NCI-H524 treated with DMSO at 0.1 percent for 48 hours (cell line): ENCODE data around the gene CEP250.

Source experiments
- DNase-seq: peaks from one replicate; lab custom pipeline; 2025; lab: John Stamatoyannopoulos, UW

CEP250 gene

DNA sequence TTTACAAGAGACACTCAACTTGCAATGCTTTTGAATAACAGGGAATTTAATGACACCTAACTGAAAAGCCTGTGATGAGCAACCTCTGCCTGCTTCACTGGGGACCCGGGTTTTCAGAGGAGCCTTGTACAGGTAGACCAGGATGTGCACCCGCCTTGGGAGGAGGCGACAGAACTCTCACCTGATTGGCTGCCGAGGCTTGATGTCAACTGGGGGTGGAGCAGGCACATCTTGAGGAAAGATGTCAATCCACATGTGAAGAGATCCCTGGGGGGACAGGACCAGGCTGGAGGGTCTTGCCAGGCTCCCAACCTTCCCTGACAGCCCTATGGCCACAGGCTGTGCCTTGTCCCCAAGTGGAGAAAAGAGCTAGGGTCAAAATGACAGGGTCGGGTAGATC, 106.3 kb downstream of the CEP250 start:
- DNase-seq, result no peak

DNA sequence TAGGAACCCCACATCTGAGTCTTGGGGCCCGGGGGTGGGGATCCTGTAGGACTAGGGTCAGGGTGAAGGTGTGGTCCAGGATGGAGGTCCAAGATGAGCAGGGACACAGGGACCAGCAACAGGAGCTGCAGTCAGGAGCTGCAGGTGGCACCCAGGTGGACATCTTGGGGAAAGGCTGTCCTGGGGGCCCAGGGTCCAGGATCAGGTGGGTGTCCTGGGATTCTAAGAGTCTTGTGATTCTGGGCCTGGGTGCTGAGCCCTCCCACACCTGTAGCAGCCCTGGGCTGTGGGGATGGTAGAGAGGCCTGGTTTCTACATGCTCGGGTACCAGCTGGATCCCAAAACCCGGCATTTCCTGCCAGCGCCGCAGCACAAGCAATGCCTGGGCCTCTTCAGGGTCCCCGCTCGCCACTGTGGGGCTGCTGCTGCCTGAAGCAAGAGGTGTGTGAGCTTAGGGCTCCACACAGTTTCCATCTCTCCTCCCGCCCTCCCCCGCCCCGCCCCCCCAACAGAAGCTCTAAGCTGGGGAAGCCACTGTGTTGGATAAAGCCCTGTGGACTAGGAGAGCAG, 107.2 kb downstream of the CEP250 start:
- no peak for DNase-seq

DNA sequence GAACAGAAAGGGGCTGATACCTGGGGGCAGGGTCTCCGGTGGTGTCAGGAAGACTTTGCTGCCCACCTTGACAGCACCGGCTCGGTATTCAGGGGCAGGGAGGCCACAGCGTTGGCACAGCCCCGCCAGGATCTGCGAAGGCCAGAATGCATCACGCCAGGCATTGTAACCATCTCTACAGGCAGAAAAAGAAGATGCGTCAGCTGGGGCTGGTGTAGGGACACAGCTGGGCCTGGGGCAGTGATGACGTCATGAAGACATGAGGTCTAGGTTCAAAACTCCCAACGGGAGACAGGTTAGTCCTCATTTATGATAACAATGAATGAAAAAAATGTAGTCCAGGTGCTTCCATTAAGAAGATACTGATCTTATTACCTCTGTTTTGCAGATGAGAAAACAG, 108.4 kb downstream of the CEP250 start:
- no peak for DNase-seq

DNA sequence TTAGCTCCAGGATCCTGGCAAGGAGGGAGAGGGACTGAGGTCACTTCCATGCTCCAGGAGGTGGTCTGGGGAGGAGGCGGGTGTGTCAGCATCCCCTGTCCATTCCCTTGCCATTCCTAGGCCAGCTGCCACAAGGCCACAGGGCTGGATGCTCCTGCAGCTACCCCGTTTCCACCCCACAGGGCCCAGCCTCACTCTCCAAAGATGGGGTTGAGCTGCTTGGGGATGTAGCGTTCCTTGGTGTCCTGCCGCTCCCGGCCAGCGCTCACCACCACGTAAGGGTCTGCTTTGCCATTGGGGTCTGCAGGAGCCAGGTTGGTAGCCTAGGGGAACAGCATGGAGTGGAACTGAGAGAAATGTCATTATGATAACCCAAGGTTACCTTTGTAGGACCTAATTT, 109.5 kb downstream of the CEP250 start:
- no peak for DNase-seq

DNA sequence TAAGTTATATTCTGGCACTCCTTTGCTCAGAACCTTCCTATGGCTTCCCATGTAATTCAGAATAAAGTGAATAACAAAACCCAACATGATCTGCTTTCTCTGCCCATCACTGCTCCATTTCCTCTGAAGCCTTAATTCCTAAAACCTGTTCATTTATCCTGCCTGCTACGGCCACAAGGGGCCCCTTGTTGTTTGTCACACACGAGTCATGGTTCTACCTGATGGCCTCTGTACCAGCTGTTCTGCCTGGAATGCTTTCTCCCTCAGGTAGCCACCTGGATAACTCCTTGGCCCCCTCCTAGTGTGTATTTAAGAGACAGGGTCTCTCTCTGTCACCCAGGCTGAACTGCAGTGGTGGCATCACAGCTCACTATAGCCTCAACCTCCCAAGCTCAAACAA, 113.2 kb downstream of the CEP250 start:
- DNase-seq, result no peak
